GM12878 (cell line): ENCODE data around the gene C1orf174. TPM values are rescaled to one million over a fixed set of nuclear protein-coding genes. Genes with fewer than 3 reads are reported as not detected.
A peak's percentile ranks its signal among the peaks of the same experiment; 100 is the strongest.

Experiments used
- ATF7 ChIP-seq: fragments of 450-650 bp; IDR thresholded peaks from 2 replicates; pipeline ENCODE4 v1.6.1; 2016; ENCODE audit warnings: low read depth, mild to moderate bottlenecking
- BACH1 ChIP-seq: fragments of 450-650 bp; IDR thresholded peaks from 2 replicates; pipeline ENCODE4 v1.6.1; 2017; ENCODE audit warnings: mild to moderate bottlenecking, borderline replicate concordance
- CREB1 ChIP-seq: IDR thresholded peaks from 2 replicates; pipeline ENCODE4 v1.6.1; 2012; ENCODE audit warnings: low read depth, mild to moderate bottlenecking, inconsistent platforms
- CREM ChIP-seq: IDR thresholded peaks from 2 replicates; pipeline ENCODE4 v1.6.1; 2014; ENCODE audit warnings: antibody characterized with exemption, low read depth
- FOXM1 ChIP-seq: IDR thresholded peaks from 2 replicates; pipeline ENCODE4 v1.6.1; 2012; ENCODE audit warnings: low read depth, mild to moderate bottlenecking, inconsistent platforms, low read length, moderate library complexity
- HCFC1 ChIP-seq: fragments of 150-350 bp; IDR thresholded peaks from 2 replicates; pipeline ENCODE4 v1.6.1; 2014; ENCODE audit warnings: low read length
- HDGF ChIP-seq: fragments of 450-650 bp; IDR thresholded peaks from 2 replicates; pipeline ENCODE4 v1.6.1; 2016; ENCODE audit warnings: antibody characterized with exemption
- IKZF2 ChIP-seq, 2 experiments: fragments of 450-650 bp; IDR thresholded peaks; 2 replicates each; pipeline ENCODE4 v1.6.1; 2017; ENCODE audit warnings: mild to moderate bottlenecking in 2 of 2, moderate library complexity in 2 of 2
- PAX5 ChIP-seq: IDR thresholded peaks from 2 replicates; pipeline ENCODE4 v1.6.1; 2011; ENCODE audit warnings: low read depth, low read length, borderline replicate concordance
- POLR2A ChIP-seq: IDR thresholded peaks from 2 replicates; pipeline ENCODE4 v1.6.1; 2011; ENCODE audit warnings: low read depth, mild to moderate bottlenecking, low read length
- POLR2AphosphoS2 ChIP-seq: IDR thresholded peaks from 2 replicates; pipeline ENCODE4 v1.6.1; 2011; ENCODE audit warnings: low read depth, mild to moderate bottlenecking, low read length, improper control_type of control experiment, moderate library complexity
- SP1 ChIP-seq: IDR thresholded peaks from one replicate; pipeline ENCODE4 v1.6.1; 2011; ENCODE audit warnings: low read depth, low read length
- SRF ChIP-seq, 2 experiments: IDR thresholded peaks; 2 replicates each; pipeline ENCODE4 v1.6.1; 2011; ENCODE audit warnings: low read depth in 2 of 2, low read length in 2 of 2, mild to moderate bottlenecking in 1 of 2, moderate library complexity in 1 of 2
- SUPT20H ChIP-seq: IDR thresholded peaks from 2 replicates; pipeline ENCODE4 v1.6.1; 2011; ENCODE audit warnings: low read depth, mild to moderate bottlenecking, low read length, moderate library complexity, borderline replicate concordance; ENCODE audit not compliant: control insufficient read depth
- TCF12 ChIP-seq: IDR thresholded peaks from 2 replicates; pipeline ENCODE4 v1.6.1; 2011; ENCODE audit warnings: low read depth, mild to moderate bottlenecking, low read length
- ZNF207 ChIP-seq: fragments of 450-650 bp; IDR thresholded peaks from 2 replicates; pipeline ENCODE4 v1.6.1; 2014; ENCODE audit warnings: antibody characterized with exemption, mild to moderate bottlenecking, borderline replicate concordance
- polyA plus RNA-seq, 11 experiments: library from polyadenylated mRNA; depleted of rRNA in 4 of 11; unstranded in 6 of 11; stranded (reverse) in 5 of 11; fragments of >200 nt; fragmentation: Nextera tagmentation in 4 of 11; fragmentation: Illumina TruSeq in 1 of 11; extraction: Ambion mirVana in 4 of 11; extraction: Trizol in 1 of 11; gene quantifications; 1 replicate in 1 of 11; 2 replicates in 10 of 11; pipeline versions ENCODE4 v1.2.1 to v1.2.3, GENCODE V29; 2011 to 2016; ENCODE audit warnings: inconsistent platforms in 2 of 11, missing spikeins in 2 of 11, low read depth in 1 of 11
- total RNA-seq, 4 experiments: library from RNA; depleted of rRNA in 3 of 4; stranded (reverse); fragments of >200 nt in 3 of 4; fragmentation: Illumina TruSeq in 1 of 4; extraction: Trizol in 1 of 4; gene quantifications; 2 replicates each; pipeline versions ENCODE4 v1.2.1 to v1.2.3, GENCODE V29; 2013 to 2021
- TF ChIP-seq, protein P1 (sequence below): IDR thresholded peaks from 2 replicates; pipeline ENCODE4 v1.6.1; 2011; ENCODE audit warnings: borderline replicate concordance, low read depth, mild to moderate bottlenecking, moderate library complexity, mixed read lengths, low read length; ENCODE audit not compliant: insufficient read depth; ENCODE audit errors: extremely low read length
- TF ChIP-seq, protein P2 (sequence below): fragments of 450-650 bp; IDR thresholded peaks from 2 replicates; pipeline ENCODE4 v1.6.1; 2017; ENCODE audit warnings: mild to moderate bottlenecking, moderate library complexity
- TF ChIP-seq, protein P3 (sequence below): fragments of 450-650 bp; IDR thresholded peaks from 2 replicates; pipeline ENCODE4 v1.6.1; 2016; ENCODE audit warnings: mild to moderate bottlenecking, moderate library complexity, borderline replicate concordance
- TF ChIP-seq, protein P4 (sequence below): IDR thresholded peaks from 2 replicates; pipeline ENCODE4 v1.6.1; 2012; ENCODE audit warnings: low read depth, low read length, improper control_type of control experiment

C1orf174 gene
- total and polyA plus RNA-seq, 10 of the 15 experiments (the other 5 are each of a cell fraction or from before 2014, with no cell fraction given): 17.5 to 35.4 (median 25.1) TPM

DNA sequence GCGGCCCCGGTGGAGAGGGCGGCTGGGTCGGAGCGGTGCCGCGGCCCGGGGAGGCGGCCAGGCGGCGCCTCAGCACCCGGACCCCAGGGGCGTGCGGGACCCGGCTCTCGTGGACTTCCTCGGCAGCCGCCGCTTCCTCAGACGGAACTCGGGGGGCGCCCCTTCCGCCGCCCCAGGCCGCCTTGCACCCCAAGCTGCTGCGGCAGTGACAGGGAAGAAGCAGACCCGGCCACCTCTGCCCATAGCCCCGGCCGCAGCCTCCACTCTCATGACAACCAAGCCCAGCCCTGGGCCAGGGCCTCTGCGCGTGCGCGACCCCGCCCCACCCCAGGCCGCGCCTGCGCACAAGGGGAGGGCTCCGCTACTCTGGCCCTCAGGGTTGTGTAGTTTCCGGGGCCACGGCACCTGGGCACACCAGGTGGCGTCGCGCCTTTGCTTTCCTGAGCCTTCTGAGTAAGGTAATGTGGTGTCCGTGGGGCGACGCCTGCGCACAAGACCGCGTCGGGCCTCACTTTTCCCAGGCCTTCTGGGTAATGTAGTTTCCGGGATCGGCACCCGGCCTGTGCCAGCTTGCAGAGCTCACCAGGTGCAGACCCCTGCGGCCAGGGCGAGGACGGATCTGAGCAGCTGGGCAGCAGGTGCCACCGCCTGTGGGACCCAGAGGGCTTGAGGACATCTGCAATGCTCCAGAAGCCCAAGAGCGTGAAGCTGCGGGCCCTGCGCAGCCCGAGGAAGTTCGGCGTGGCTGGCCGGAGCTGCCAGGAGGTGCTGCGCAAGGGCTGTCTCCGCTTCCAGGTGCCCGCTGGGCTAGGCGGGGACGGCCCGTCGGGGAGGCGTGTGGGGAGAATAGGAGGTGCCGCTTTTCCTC is 42.9 kb downstream of the C1orf174 start, which contains the start of the genes CEP104 and DFFB (continued):
- TF ChIP-seq, protein P1, sequence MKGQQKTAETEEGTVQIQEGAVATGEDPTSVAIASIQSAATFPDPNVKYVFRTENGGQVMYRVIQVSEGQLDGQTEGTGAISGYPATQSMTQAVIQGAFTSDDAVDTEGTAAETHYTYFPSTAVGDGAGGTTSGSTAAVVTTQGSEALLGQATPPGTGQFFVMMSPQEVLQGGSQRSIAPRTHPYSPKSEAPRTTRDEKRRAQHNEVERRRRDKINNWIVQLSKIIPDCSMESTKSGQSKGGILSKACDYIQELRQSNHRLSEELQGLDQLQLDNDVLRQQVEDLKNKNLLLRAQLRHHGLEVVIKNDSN: peak; percentile 10
- TF ChIP-seq ZNF207: peak; percentile 36; the same call in 1 of the 2 replicates
- no peak for TF ChIP-seq FOXM1
- TF ChIP-seq SP1: peak; percentile 35
- peak; percentile 81 for TF ChIP-seq PAX5
- TF ChIP-seq HCFC1: peak; percentile 94
- TF ChIP-seq, protein P2, sequence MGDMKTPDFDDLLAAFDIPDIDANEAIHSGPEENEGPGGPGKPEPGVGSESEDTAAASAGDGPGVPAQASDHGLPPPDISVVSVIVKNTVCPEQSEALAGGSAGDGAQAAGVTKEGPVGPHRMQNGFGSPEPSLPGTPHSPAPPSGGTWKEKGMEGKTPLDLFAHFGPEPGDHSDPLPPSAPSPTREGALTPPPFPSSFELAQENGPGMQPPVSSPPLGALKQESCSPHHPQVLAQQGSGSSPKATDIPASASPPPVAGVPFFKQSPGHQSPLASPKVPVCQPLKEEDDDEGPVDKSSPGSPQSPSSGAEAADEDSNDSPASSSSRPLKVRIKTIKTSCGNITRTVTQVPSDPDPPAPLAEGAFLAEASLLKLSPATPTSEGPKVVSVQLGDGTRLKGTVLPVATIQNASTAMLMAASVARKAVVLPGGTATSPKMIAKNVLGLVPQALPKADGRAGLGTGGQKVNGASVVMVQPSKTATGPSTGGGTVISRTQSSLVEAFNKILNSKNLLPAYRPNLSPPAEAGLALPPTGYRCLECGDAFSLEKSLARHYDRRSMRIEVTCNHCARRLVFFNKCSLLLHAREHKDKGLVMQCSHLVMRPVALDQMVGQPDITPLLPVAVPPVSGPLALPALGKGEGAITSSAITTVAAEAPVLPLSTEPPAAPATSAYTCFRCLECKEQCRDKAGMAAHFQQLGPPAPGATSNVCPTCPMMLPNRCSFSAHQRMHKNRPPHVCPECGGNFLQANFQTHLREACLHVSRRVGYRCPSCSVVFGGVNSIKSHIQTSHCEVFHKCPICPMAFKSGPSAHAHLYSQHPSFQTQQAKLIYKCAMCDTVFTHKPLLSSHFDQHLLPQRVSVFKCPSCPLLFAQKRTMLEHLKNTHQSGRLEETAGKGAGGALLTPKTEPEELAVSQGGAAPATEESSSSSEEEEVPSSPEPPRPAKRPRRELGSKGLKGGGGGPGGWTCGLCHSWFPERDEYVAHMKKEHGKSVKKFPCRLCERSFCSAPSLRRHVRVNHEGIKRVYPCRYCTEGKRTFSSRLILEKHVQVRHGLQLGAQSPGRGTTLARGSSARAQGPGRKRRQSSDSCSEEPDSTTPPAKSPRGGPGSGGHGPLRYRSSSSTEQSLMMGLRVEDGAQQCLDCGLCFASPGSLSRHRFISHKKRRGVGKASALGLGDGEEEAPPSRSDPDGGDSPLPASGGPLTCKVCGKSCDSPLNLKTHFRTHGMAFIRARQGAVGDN: no peak
- TF ChIP-seq TCF12: peak; percentile 62; the same call in 1 of the 2 replicates
- 0 out of 2 replicates have a peak, but pooled peaks have one; percentile 51 for TF ChIP-seq BACH1
- TF ChIP-seq CREM: peak; percentile 78
- no peak for TF ChIP-seq SUPT20H
- TF ChIP-seq IKZF2 (IDR thresholded peaks at IDR 0.05): no peak
- TF ChIP-seq, protein P3, sequence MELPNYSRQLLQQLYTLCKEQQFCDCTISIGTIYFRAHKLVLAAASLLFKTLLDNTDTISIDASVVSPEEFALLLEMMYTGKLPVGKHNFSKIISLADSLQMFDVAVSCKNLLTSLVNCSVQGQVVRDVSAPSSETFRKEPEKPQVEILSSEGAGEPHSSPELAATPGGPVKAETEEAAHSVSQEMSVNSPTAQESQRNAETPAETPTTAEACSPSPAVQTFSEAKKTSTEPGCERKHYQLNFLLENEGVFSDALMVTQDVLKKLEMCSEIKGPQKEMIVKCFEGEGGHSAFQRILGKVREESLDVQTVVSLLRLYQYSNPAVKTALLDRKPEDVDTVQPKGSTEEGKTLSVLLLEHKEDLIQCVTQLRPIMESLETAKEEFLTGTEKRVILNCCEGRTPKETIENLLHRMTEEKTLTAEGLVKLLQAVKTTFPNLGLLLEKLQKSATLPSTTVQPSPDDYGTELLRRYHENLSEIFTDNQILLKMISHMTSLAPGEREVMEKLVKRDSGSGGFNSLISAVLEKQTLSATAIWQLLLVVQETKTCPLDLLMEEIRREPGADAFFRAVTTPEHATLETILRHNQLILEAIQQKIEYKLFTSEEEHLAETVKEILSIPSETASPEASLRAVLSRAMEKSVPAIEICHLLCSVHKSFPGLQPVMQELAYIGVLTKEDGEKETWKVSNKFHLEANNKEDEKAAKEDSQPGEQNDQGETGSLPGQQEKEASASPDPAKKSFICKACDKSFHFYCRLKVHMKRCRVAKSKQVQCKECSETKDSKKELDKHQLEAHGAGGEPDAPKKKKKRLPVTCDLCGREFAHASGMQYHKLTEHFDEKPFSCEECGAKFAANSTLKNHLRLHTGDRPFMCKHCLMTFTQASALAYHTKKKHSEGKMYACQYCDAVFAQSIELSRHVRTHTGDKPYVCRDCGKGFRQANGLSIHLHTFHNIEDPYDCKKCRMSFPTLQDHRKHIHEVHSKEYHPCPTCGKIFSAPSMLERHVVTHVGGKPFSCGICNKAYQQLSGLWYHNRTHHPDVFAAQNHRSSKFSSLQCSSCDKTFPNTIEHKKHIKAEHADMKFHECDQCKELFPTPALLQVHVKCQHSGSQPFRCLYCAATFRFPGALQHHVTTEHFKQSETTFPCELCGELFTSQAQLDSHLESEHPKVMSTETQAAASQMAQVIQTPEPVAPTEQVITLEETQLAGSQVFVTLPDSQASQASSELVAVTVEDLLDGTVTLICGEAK: peak; percentile 40; the same call in 1 of the 2 replicates
- TF ChIP-seq POLR2AphosphoS2: no peak
- 0 out of 2 replicates have a peak, but pooled peaks have one; percentile 24 for TF ChIP-seq ATF7
- TF ChIP-seq SRF (IDR thresholded peaks at IDR 0.05; ENCODE audit: low read depth in 2 of 2, low read length in 2 of 2): 0 out of 4 replicates have a peak, but pooled peaks of 1 of the 2 experiments have one; percentile 60
- TF ChIP-seq CREB1: peak; percentile 78
- TF ChIP-seq, protein P4, sequence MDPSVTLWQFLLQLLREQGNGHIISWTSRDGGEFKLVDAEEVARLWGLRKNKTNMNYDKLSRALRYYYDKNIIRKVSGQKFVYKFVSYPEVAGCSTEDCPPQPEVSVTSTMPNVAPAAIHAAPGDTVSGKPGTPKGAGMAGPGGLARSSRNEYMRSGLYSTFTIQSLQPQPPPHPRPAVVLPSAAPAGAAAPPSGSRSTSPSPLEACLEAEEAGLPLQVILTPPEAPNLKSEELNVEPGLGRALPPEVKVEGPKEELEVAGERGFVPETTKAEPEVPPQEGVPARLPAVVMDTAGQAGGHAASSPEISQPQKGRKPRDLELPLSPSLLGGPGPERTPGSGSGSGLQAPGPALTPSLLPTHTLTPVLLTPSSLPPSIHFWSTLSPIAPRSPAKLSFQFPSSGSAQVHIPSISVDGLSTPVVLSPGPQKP: peak; percentile 72
- peak; percentile 80 for TF ChIP-seq POLR2A
- TF ChIP-seq HDGF: no peak; the same call in 1 of the 2 replicates
